NCI-H1694 (cell line): ENCODE data around the gene RCC2.
"Not testable (repeated sequence)": the region's sequence is repeated elsewhere in the genome, so short reads cannot be mapped to it uniquely, and the experiment has no call there.

Source experiments
- DNase-seq: peaks from one replicate; lab custom pipeline; 2025; lab: John Stamatoyannopoulos, UW

Gene RCC2

GRCh38 chr1:17416389-17416788, 23.1 kb downstream of the RCC2 start:
- DNase-seq: no peak

GRCh38 chr1:17414022-17414421, 25.5 kb downstream of the RCC2 start:
- DNase-seq: no peak

- no peak for DNase-seq
These were observed 27.2 kb downstream of the RCC2 start for GRCh38 chr1:17412093-17412870.

- no peak for DNase-seq
These were observed 30.1 kb downstream of the RCC2 start for GRCh38 chr1:17409391-17409811.

GRCh38 chr1:17407786-17408514, 31.5 kb downstream of the RCC2 start:
- DNase-seq: not testable (repeated sequence)

GRCh38 chr1:17406760-17407475, 32.6 kb downstream of the RCC2 start:
- DNase-seq: not testable (repeated sequence)

GRCh38 chr1:17405898-17406759, 33.3 kb downstream of the RCC2 start:
- DNase-seq: peak; percentile 36

GRCh38 chr1:17404820-17405219, 34.7 kb downstream of the RCC2 start:
- DNase-seq: no peak

- no peak for DNase-seq
These were observed 35.3 kb downstream of the RCC2 start for GRCh38 chr1:17404034-17404684.

- no peak for DNase-seq
These were observed 36.4 kb downstream of the RCC2 start for GRCh38 chr1:17403081-17403480.

- no peak for DNase-seq
These were observed 37.6 kb downstream of the RCC2 start for GRCh38 chr1:17401841-17402240.

GRCh38 chr1:17400725-17401341, 38.6 kb downstream of the RCC2 start:
- DNase-seq: no peak

- DNase-seq: no peak
These were observed 41.4 kb downstream of the RCC2 start for GRCh38 chr1:17397910-17398695.

- no peak for DNase-seq
These were observed 46.2 kb downstream of the RCC2 start for GRCh38 chr1:17393230-17393629.

GRCh38 chr1:17392199-17392740, 47.2 kb downstream of the RCC2 start:
- no peak for DNase-seq

- no peak for DNase-seq
These were observed 58.3 kb downstream of the RCC2 start for GRCh38 chr1:17381161-17381560.

GRCh38 chr1:17377325-17377953, 62.0 kb downstream of the RCC2 start:
- DNase-seq: no peak

- no peak for DNase-seq
These were observed 63.8 kb downstream of the RCC2 start for GRCh38 chr1:17375651-17376050.

GRCh38 chr1:17372955-17373354, 66.5 kb downstream of the RCC2 start:
- DNase-seq: no peak
